HepG2 (cell line): ENCODE data around the gene GPR162. TPM values are rescaled to one million over a fixed set of nuclear protein-coding genes. Genes with fewer than 3 reads are reported as not detected.
A peak's percentile ranks its signal among the peaks of the same experiment; 100 is the strongest.

Experiments
- EED ChIP-seq: sonication (generic); formaldehyde crosslinking; IDR thresholded peaks from 2 replicates; pipeline ENCODE4 v1.5.0; 2020; ENCODE audit warnings: mild to moderate bottlenecking, missing genetic modification reagents
- HNRNPLL ChIP-seq: fragments of 200-400 bp; formaldehyde crosslinking; IDR thresholded peaks from 2 replicates; pipeline ENCODE4 v1.6.1; 2017; ENCODE audit warnings: mild to moderate bottlenecking, low read depth, low read length; ENCODE audit not compliant: poor library complexity, severe bottlenecking
- KDM5B ChIP-seq: sonication (generic); formaldehyde crosslinking; IDR thresholded peaks from 2 replicates; pipeline ENCODE4 v1.4.0; 2020; ENCODE audit warnings: missing genetic modification reagents, mild to moderate bottlenecking, borderline replicate concordance
- KLF16 ChIP-seq, 2 experiments: sonication (generic) in 1 of 2; formaldehyde crosslinking in 1 of 2; IDR thresholded peaks; 2 replicates each; pipeline versions ENCODE4 v1.6.1 to v1.8.0; 2016 to 2023; ENCODE audit warnings: missing genetic modification reagents in 2 of 2, missing compliant biosample characterization in 1 of 2
- MED13 ChIP-seq: sonication (generic); formaldehyde crosslinking; IDR thresholded peaks from 2 replicates; pipeline ENCODE4 v1.5.0; 2020; ENCODE audit warnings: missing genetic modification reagents
- MYPOP ChIP-seq: sonication (generic); formaldehyde crosslinking; IDR thresholded peaks from 2 replicates; pipeline ENCODE4 v1.8.1; 2023; ENCODE audit warnings: mild to moderate bottlenecking, moderate library complexity, missing genetic modification reagents
- PRMT3 ChIP-seq: sonication (generic); formaldehyde crosslinking; IDR thresholded peaks from 2 replicates; pipeline ENCODE4 v1.8.1; 2022; ENCODE audit warnings: low read depth, mild to moderate bottlenecking, moderate library complexity, missing genetic modification reagents, borderline replicate concordance
- SKI ChIP-seq: fragments of 450-650 bp; IDR thresholded peaks from one replicate; pipeline ENCODE4 v1.6.1; 2018; ENCODE audit warnings: mild to moderate bottlenecking; ENCODE audit not compliant: partially characterized antibody
- SRSF1 ChIP-seq: fragments of 200-400 bp; formaldehyde crosslinking; optimal IDR thresholded peaks from 2 replicates; pipeline ENCODE3; 2017; ENCODE audit warnings: mild to moderate bottlenecking, low read depth, low read length, moderate library complexity
- TBP ChIP-seq: sonication (generic); formaldehyde crosslinking; IDR thresholded peaks from 2 replicates; pipeline ENCODE4 v1.5.0; 2020; ENCODE audit warnings: missing genetic modification reagents
- ZMAT3 ChIP-seq: sonication (generic); formaldehyde crosslinking; conservative IDR thresholded peaks from 2 replicates; pipeline ENCODE4 v1.7.0; 2021; ENCODE audit warnings: missing genetic modification reagents
- ZMYM2 ChIP-seq: sonication (generic); formaldehyde crosslinking; IDR thresholded peaks from 2 replicates; pipeline ENCODE4 v1.8.0; 2022; ENCODE audit warnings: mild to moderate bottlenecking, missing genetic modification reagents
- ZNF432 ChIP-seq: sonication (generic); formaldehyde crosslinking; IDR thresholded peaks from 2 replicates; pipeline ENCODE4 v1.5.0; 2020; ENCODE audit warnings: missing genetic modification reagents, mild to moderate bottlenecking, borderline replicate concordance
- ZNF713 ChIP-seq: sonication (generic); formaldehyde crosslinking; IDR thresholded peaks from 2 replicates; pipeline ENCODE4 v1.4.0; 2020; ENCODE audit warnings: mild to moderate bottlenecking, missing genetic modification reagents
- ZNF891 ChIP-seq: sonication (generic); formaldehyde crosslinking; IDR thresholded peaks from 2 replicates; pipeline ENCODE4 v1.5.0; 2020; ENCODE audit warnings: mild to moderate bottlenecking, missing genetic modification reagents
- ZSCAN21 ChIP-seq: sonication (generic); formaldehyde crosslinking; IDR thresholded peaks from 2 replicates; pipeline ENCODE4 v1.8.0; 2022; ENCODE audit warnings: mild to moderate bottlenecking, missing genetic modification reagents, moderate library complexity, borderline replicate concordance
- polyA plus RNA-seq, 8 experiments: library from polyadenylated mRNA; depleted of rRNA in 3 of 8; stranded (reverse) in 7 of 8; unstranded in 1 of 8; fragments of >200 nt; fragmentation: Illumina TruSeq in 4 of 8; extraction: Trizol in 4 of 8; gene quantifications; 2 replicates each; pipeline versions ENCODE4 v1.2.1 to v1.2.3, GENCODE V29; 2011 to 2016; ENCODE audit warnings: low read depth in 4 of 8, missing spikeins in 1 of 8, mixed read lengths in 1 of 8; ENCODE audit not compliant: insufficient read depth in 1 of 8
- total RNA-seq, 5 experiments: library from RNA; depleted of rRNA; stranded (reverse); fragments of >200 nt; fragmentation: Illumina TruSeq; extraction: Trizol; gene quantifications; 2 replicates each; pipeline ENCODE4 v1.2.3, GENCODE V29; 2016; ENCODE audit warnings: low read depth in 1 of 5
- TF ChIP-seq, protein P1 (sequence below), 2 experiments: sonication (generic) in 1 of 2; formaldehyde crosslinking in 1 of 2; IDR thresholded peaks; 2 replicates each; pipeline versions ENCODE4 v1.5.1 to v1.6.1; 2011 to 2020; ENCODE audit warnings: borderline replicate concordance in 1 of 2, low read depth in 1 of 2, low read length in 1 of 2, mild to moderate bottlenecking in 1 of 2, missing genetic modification reagents in 1 of 2, moderate library complexity in 1 of 2
- TF ChIP-seq, protein P2 (sequence below): sonication (generic); formaldehyde crosslinking; IDR thresholded peaks from 2 replicates; pipeline ENCODE4 v1.5.1; 2020; ENCODE audit warnings: mild to moderate bottlenecking, moderate library complexity, missing genetic modification reagents
- TF ChIP-seq, protein P3 (sequence below): sonication (generic); formaldehyde crosslinking; IDR thresholded peaks from 2 replicates; pipeline ENCODE4 v1.5.0; 2020; ENCODE audit warnings: mild to moderate bottlenecking, missing genetic modification reagents, borderline replicate concordance
- TF ChIP-seq, protein P4 (sequence below): IDR thresholded peaks from 2 replicates; pipeline ENCODE4 v1.6.1; 2016; ENCODE audit warnings: low read depth, borderline replicate concordance

GPR162 gene
- total and polyA plus RNA-seq, 2 of the 13 experiments (the other 11 are each of a cell fraction or from before 2014, with no cell fraction given): 0.08 TPM; not detected in 1

DNA sequence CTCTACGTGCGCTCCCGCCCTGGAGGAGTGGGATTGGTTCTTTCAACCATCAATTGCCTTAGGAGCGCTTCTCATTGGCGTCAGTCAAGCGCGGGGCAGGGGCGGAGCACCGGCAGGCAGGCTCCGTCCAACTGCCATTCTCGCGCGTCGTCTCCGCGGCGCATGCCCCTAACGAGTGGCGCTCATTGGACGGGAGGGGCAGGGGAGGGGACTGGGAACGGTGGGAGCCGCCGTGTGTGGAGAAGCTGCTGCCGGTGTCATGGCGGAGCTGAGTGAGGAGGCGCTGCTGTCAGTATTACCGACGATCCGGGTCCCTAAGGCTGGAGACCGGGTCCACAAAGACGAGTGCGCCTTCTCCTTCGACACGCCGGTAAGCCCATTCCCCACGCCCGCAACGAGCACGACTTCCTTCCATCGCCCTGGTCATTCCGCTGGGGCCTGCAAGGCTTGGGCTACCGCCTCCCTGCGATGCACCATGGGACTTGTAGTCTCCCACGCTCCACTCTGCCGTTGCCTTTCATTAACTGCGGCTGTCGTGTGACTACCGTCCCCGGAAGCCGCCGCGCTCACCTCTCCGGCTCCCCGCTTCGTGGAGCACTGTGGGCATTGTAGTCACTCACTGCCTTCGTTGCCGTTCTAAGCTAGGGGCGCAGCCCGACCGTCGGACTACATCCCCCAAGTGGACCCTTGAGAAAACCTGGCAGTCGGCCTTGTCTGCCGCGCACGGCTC is 30.5 kb downstream of the GPR162 start, which contains the start of gene USP5 (continued):
- TF ChIP-seq, protein P1, sequence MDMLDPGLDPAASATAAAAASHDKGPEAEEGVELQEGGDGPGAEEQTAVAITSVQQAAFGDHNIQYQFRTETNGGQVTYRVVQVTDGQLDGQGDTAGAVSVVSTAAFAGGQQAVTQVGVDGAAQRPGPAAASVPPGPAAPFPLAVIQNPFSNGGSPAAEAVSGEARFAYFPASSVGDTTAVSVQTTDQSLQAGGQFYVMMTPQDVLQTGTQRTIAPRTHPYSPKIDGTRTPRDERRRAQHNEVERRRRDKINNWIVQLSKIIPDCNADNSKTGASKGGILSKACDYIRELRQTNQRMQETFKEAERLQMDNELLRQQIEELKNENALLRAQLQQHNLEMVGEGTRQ (IDR thresholded peaks at IDR 0.05; ENCODE audit: low read depth, low read length): no peak; the same call in 1 of the 2 replicates
- TF ChIP-seq, protein P1 (CRISPR knock-in tag; IDR thresholded peaks at IDR 0.05; ENCODE audit: borderline replicate concordance): peak; percentile 73
- TF ChIP-seq KLF16 (CRISPR knock-in tag; IDR thresholded peaks at IDR 0.05) (peak in 1 of 2 experiments; percentile 86; a peak in 2 of 4 replicates), EED (CRISPR knock-in tag) (peak; percentile 81; the same call in 1 of the 2 replicates), ZMYM2 (CRISPR knock-in tag) (no peak), MED13 (CRISPR knock-in tag) (0 out of 2 replicates have a peak, but pooled peaks have one; percentile 33), KDM5B (CRISPR knock-in tag) (peak; percentile 70; the same call in 1 of the 2 replicates), ZNF713 (CRISPR knock-in tag) (0 out of 2 replicates have a peak, but pooled peaks have one; percentile 88), HNRNPLL (peak; percentile 92), SKI (peak; percentile 20), SRSF1 (peak; percentile 81), MYPOP (peak; percentile 80), PRMT3 (CRISPR knock-in tag) (no peak), ZSCAN21 (no peak), ZMAT3 (CRISPR knock-in tag) (peak; percentile 90), ZNF432 (CRISPR knock-in tag) (no peak), ZNF891 (CRISPR knock-in tag) (peak; percentile 97), TBP (peak; percentile 99)
- TF ChIP-seq, protein P2, sequence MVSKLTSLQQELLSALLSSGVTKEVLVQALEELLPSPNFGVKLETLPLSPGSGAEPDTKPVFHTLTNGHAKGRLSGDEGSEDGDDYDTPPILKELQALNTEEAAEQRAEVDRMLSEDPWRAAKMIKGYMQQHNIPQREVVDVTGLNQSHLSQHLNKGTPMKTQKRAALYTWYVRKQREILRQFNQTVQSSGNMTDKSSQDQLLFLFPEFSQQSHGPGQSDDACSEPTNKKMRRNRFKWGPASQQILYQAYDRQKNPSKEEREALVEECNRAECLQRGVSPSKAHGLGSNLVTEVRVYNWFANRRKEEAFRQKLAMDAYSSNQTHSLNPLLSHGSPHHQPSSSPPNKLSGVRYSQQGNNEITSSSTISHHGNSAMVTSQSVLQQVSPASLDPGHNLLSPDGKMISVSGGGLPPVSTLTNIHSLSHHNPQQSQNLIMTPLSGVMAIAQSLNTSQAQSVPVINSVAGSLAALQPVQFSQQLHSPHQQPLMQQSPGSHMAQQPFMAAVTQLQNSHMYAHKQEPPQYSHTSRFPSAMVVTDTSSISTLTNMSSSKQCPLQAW (CRISPR knock-in tag): peak; percentile 87
- TF ChIP-seq, protein P3, sequence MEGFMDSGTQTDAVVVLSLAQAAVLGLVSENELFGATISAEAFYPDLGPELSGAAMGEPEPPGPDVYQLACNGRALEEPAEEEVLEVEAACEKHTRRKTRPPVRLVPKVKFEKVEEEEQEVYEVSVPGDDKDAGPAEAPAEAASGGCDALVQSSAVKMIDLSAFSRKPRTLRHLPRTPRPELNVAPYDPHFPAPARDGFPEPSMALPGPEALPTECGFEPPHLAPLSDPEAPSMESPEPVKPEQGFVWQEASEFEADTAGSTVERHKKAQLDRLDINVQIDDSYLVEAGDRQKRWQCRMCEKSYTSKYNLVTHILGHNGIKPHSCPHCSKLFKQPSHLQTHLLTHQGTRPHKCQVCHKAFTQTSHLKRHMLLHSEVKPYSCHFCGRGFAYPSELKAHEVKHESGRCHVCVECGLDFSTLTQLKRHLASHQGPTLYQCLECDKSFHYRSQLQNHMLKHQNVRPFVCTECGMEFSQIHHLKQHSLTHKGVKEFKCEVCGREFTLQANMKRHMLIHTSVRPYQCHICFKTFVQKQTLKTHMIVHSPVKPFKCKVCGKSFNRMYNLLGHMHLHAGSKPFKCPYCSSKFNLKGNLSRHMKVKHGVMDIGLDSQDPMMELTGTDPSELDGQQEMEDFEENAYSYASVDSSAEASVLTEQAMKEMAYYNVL (CRISPR knock-in tag): peak; percentile 75; the same call in 1 of the 2 replicates
- TF ChIP-seq, protein P4, sequence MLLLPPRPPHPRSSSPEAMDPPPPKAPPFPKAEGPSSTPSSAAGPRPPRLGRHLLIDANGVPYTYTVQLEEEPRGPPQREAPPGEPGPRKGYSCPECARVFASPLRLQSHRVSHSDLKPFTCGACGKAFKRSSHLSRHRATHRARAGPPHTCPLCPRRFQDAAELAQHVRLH (CRISPR knock-in tag): 0 out of 2 replicates have a peak, but pooled peaks have one; percentile 22
